Duodenal mucosa (tissue), 2 donors: ENCODE results near the gene OSBP.

Experiments
- H3K27ac ChIP-seq: one replicate; pipeline ENCODE4 v1.7.0; 2013; ENCODE audit warnings: low read depth, low read length
- H3K27me3 ChIP-seq, 2 donors: one replicate each; pipeline ENCODE4 v1.7.0; 2013; ENCODE audit warnings: low read length in 2 of 2, control low read depth in 1 of 2; ENCODE audit not compliant: insufficient read depth in 2 of 2, control insufficient read depth in 1 of 2
- H3K36me3 ChIP-seq, 2 donors: one replicate each; pipeline ENCODE4 v1.7.0; 2013; ENCODE audit warnings: low read length in 2 of 2, control low read depth in 1 of 2; ENCODE audit not compliant: insufficient read depth in 2 of 2, control insufficient read depth in 1 of 2
- H3K4me1 ChIP-seq, 2 donors: one replicate each; pipeline ENCODE4 v1.7.0; 2013; ENCODE audit warnings: low read length in 2 of 2, control low read depth in 1 of 2; ENCODE audit not compliant: insufficient read depth in 2 of 2, control insufficient read depth in 1 of 2
- H3K4me3 ChIP-seq, 2 donors: one replicate each; pipeline ENCODE4 v1.7.0; 2013; ENCODE audit warnings: low read length in 2 of 2, low read depth in 1 of 2
- H3K9ac ChIP-seq, 2 donors: one replicate each; pipeline ENCODE4 v1.7.0; 2013; ENCODE audit warnings: low read length in 2 of 2, low read depth in 1 of 2
- H3K9me3 ChIP-seq, 2 donors: one replicate each; pipeline ENCODE4 v1.7.0; 2013; ENCODE audit warnings: low read length in 2 of 2, control low read depth in 1 of 2; ENCODE audit not compliant: control insufficient read depth in 1 of 2

Gene OSBP

GRCh38 chr11:59574932-59575502 is 40.6 kb downstream of the OSBP start:
- peaks cover 33 to 53% of the 10 kb centered on the region in 2 donors for H3K36me3 ChIP-seq
- H3K4me3 ChIP-seq, result no peak overlapping the region
- peak overlapping the region in 1 of 2 donors; percentile 6 for H3K9ac ChIP-seq
- H3K27ac ChIP-seq, result no peak overlapping the region
- H3K9me3 ChIP-seq, result no peaks in the 10 kb centered on the region
- H3K4me1 ChIP-seq, result no peaks in the 10 kb centered on the region
- no peaks in the 10 kb centered on the region for H3K27me3 ChIP-seq

- Histone ChIP-seq H3K4me1 (no peaks in the 10 kb centered on the region), H3K9me3 (no peaks in the 10 kb centered on the region), H3K36me3 (peaks cover 33 to 48% of the 10 kb centered on the region in 2 donors), H3K27ac (no peak overlapping the region), H3K4me3 (no peak overlapping the region), H3K27me3 (no peaks in the 10 kb centered on the region), H3K9ac (peak overlapping the region in 1 of 2 donors; percentile 6)
These were observed 41.1 kb downstream of the OSBP start for GRCh38 chr11:59574467-59574866.

- H3K4me3 ChIP-seq, result no peak overlapping the region
- no peaks in the 10 kb centered on the region for H3K27me3 ChIP-seq
- H3K36me3 ChIP-seq, result peaks cover 30 to 38% of the 10 kb centered on the region in 2 donors
- no peaks in the 10 kb centered on the region for H3K4me1 ChIP-seq
- H3K9ac ChIP-seq, result no peak overlapping the region
- no peak overlapping the region for H3K27ac ChIP-seq
- H3K9me3 ChIP-seq, result no peaks in the 10 kb centered on the region
These were observed 42.4 kb downstream of the OSBP start for GRCh38 chr11:59573216-59573615.

GRCh38 chr11:59572091-59572490 is 43.5 kb downstream of the OSBP start:
- H3K9ac ChIP-seq, result no peak overlapping the region
- no peaks in the 10 kb centered on the region for H3K9me3 ChIP-seq
- no peaks in the 10 kb centered on the region for H3K27me3 ChIP-seq

GRCh38 chr11:59562292-59562691 is 53.3 kb downstream of the OSBP start:
- Histone ChIP-seq H3K9ac (no peak overlapping the region), H3K27me3 (no peaks in the 10 kb centered on the region), H3K4me1 (peaks cover 5 to 10% of the 10 kb centered on the region in 2 donors), H3K27ac (no peak overlapping the region), H3K9me3 (no peaks in the 10 kb centered on the region), H3K36me3 (no peaks in the 10 kb centered on the region), H3K4me3 (no peak overlapping the region)

More at GRCh38 chr11:59572091-59572490, 43.5 kb downstream of the OSBP start:
- no peaks in the 10 kb centered on the region for H3K4me1 ChIP-seq
- no peak overlapping the region for H3K4me3 ChIP-seq
- H3K36me3 ChIP-seq, result peaks cover 24 to 27% of the 10 kb centered on the region in 2 donors
- H3K27ac ChIP-seq, result no peak overlapping the region

GRCh38 chr11:59560702-59561473 is 54.7 kb downstream of the OSBP start:
- H3K36me3 ChIP-seq, result no peaks in the 10 kb centered on the region
- peak overlapping the region; percentile 86 to 94 for H3K4me3 ChIP-seq
- peak overlapping the region; percentile 64 to 67 for H3K9ac ChIP-seq
- H3K9me3 ChIP-seq, result no peaks in the 10 kb centered on the region
- peak overlapping the region; percentile 61 for H3K27ac ChIP-seq
- peaks cover 0 to under 1% of the 10 kb centered on the region in 2 donors for H3K27me3 ChIP-seq
- H3K4me1 ChIP-seq, result peaks cover 5 to 10% of the 10 kb centered on the region in 2 donors

GRCh38 chr11:59560290-59560701 is 55.3 kb downstream of the OSBP start:
- Histone ChIP-seq H3K36me3 (no peaks in the 10 kb centered on the region), H3K4me1 (peaks cover 8 to 10% of the 10 kb centered on the region in 2 donors), H3K27ac (peak overlapping the region; percentile 61), H3K4me3 (peak overlapping the region; percentile 86 to 94), H3K9me3 (no peaks in the 10 kb centered on the region), H3K9ac (peak overlapping the region; percentile 64 to 67), H3K27me3 (peaks cover 0 to 5% of the 10 kb centered on the region in 2 donors)

GRCh38 chr11:59559886-59560285 is 55.7 kb downstream of the OSBP start:
- Histone ChIP-seq H3K36me3 (no peaks in the 10 kb centered on the region), H3K27ac (no peak overlapping the region), H3K4me1 (peaks cover 8 to 10% of the 10 kb centered on the region in 2 donors), H3K9ac (peak overlapping the region in 1 of 2 donors; percentile 64), H3K9me3 (no peaks in the 10 kb centered on the region), H3K4me3 (peak overlapping the region; percentile 86 to 94), H3K27me3 (peaks cover 0 to 5% of the 10 kb centered on the region in 2 donors)

GRCh38 chr11:59558270-59558643 is 57.3 kb downstream of the OSBP start:
- no peak overlapping the region for H3K9ac ChIP-seq
- H3K9me3 ChIP-seq, result no peaks in the 10 kb centered on the region
- H3K36me3 ChIP-seq, result no peaks in the 10 kb centered on the region
- peaks cover 8 to 10% of the 10 kb centered on the region in 2 donors for H3K4me1 ChIP-seq
- no peak overlapping the region for H3K4me3 ChIP-seq
- peaks cover 0 to 5% of the 10 kb centered on the region in 2 donors for H3K27me3 ChIP-seq
- H3K27ac ChIP-seq, result no peak overlapping the region

- peaks cover 0 to 5% of the 10 kb centered on the region in 2 donors for H3K27me3 ChIP-seq
- H3K4me1 ChIP-seq, result peaks cover 8 to 10% of the 10 kb centered on the region in 2 donors
- H3K36me3 ChIP-seq, result no peaks in the 10 kb centered on the region
- H3K27ac ChIP-seq, result no peak overlapping the region
- no peaks in the 10 kb centered on the region for H3K9me3 ChIP-seq
- H3K9ac ChIP-seq, result no peak overlapping the region
- H3K4me3 ChIP-seq, result peak overlapping the region; percentile 36 to 44
These were observed 58.6 kb downstream of the OSBP start for GRCh38 chr11:59556917-59557348.
